GM19397 (cell line): ENCODE measurements around the gene LHFPL3.
"Not testable (repeated sequence)": the region's sequence is repeated elsewhere in the genome, so short reads cannot be mapped to it uniquely, and the experiment has no call there.

Experiments used
- ATAC-seq: cut with Tn5 transposase; IDR thresholded peaks from one replicate; pipeline ENCODE4 v1.9.1; 2021; ENCODE audit warnings: mild to moderate bottlenecking, moderate library complexity; ENCODE audit not compliant: unreplicated experiment

Gene LHFPL3

GRCh38 chr7:104679085-104679484 is 350.7 kb downstream of the LHFPL3 start:
- no peak for ATAC-seq

- no peak for ATAC-seq
Measured at GRCh38 chr7:104686286-104686685, 357.9 kb downstream of the LHFPL3 start.

DNA sequence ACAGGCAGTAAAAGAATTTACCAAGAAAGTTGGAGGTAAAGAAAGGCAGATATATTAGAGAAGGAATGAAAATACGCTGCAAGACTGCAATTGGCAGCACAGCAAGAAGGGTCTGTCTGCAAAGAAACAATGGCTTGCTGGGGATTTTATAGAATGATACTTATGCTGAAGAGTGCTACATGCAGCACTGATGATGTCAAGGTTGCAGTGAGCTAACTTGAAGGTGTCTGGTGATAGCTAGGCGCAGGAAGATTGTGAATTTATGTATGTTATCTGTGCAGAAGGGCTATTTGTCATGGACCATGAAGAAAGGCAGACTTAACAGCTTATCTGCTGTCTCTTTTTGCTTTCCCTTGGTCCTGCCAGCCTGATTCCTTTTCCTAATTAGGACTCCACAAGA is 366.3 kb downstream of the LHFPL3 start:
- ATAC-seq: no peak

DNA sequence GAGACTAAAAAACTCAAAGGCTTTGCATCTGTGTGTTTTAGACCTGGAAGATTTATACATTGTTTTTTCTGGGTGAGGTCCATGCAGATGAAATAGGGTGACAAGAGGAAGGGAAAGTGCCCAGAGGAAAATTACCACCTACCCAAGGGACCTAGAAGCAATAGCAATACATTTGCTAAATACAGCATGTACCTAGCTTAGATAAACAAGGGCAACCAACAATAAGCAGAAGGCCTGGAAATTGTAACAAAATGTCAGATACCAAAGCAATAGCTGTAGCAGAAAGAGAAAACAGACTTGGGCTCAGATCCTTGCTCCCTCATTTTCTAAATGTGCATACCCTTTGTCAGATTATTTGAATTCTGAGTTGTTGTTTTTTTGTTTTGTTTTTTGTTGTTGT is 367.2 kb downstream of the LHFPL3 start:
- ATAC-seq: no peak

GRCh38 chr7:104700336-104700735 is 371.9 kb downstream of the LHFPL3 start:
- no peak for ATAC-seq

DNA sequence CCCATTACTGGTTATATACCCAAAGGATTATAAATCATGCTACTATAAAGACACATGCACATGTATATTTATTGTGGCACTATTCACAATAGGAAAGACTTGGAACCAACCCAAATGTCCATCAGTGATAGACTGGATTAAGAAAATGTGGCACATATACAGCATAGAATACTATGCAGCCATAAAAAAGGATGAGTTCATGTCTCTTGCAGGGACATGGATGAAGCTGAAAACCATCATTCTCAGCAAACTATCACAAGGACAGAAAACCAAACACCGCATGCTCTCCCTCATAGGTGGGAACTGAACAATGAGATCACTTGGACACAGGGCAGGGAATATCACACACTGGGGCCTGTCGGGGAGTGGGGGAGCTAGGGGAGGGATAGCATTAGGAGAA is 392.6 kb downstream of the LHFPL3 start:
- not testable (repeated sequence) for ATAC-seq

DNA sequence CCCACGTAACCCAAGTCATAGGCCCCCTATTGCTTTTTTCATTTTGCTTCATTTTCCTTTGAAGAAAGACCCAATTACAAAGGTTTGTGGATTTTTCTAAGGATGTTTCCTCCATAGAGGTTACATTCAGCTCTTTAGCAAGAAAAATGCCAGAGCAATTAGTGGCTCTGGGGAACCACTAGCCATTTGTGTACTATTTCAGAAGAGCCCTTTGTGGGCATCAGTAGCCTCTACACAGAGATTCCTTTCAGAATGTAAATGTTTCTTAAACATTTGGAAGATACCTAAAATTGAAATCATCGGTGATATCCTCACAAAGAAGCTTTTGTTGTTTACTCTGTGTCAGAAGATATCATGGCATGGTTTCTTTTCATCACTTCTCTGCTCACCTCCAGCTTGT is 394.6 kb downstream of the LHFPL3 start:
- no peak for ATAC-seq

DNA sequence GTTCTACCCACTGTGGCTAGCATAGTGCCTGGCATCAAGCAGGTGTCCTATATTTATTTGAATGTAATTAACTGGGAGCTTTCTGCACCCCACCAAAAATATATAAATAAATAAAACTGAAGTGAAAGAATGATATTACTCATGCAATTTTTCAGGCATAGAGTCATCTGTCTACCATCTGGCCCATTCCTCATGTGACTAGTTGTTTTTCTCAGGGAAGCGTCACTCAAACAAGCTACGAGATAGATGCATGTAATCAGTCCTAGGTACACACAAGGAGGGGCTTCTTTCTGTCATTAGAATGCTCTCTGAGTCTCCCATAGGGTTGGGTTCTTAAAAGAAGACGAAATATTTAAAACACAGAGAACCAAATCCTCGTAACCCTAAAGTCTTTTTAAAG is 430.1 kb downstream of the LHFPL3 start:
- ATAC-seq: no peak

- ATAC-seq: no peak
Measured at GRCh38 chr7:104761892-104762291, 433.5 kb downstream of the LHFPL3 start.

DNA sequence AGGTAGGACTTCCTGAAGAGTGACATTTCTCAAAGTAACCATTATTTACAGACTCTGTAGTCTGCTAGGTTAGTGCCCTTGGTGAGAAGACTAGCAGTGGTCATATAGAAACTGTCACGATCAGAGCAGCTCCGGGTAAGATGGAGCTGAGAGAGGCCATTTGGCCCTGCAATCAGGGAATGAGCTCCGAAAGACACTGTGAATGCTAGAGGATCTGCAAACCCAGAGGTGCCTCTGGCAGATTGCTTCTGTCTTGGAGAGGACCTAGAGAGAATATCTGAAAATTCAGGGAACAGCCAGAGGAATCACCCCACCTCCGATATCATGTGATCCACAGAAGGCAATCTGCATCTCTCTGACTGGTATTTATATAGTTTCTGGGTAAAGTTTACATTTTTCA is 438.7 kb downstream of the LHFPL3 start:
- no peak for ATAC-seq

DNA sequence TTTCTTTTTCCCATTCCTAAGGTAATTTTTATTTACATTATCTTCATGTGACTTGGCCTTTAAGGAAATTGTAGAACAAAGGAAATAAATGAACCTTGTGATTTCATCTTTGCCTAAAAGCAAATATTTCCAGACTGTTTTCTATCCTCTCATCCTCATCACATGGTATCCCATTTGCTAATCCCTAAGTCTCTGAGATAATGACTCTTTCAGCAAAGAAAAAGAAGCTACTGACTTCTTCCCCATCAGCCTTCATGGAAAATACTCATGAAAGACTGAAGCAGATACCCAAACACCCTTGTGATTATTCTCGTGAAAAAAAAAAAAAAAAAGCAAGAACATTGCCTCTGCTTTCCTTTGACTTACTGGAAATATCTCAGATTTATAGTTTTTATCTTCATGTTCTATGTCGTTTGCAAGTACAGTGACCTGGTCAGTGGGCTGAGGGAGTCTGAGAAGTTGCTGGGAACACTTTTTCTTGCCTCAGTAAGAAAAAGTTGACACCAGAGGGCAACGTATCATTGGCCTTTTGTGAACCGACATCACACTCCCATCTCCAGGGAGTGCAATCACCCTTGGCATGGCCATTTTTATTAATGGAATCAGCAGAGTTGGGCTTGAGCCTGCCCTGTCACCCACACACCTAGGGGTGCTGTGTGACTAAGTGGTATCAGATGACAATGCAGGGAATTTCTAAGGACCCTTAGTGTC is 439.6 kb downstream of the LHFPL3 start:
- ATAC-seq: no peak

- ATAC-seq: no peak
Measured at GRCh38 chr7:104772405-104773345, 444.3 kb downstream of the LHFPL3 start.

GRCh38 chr7:104773796-104774195 is 445.4 kb downstream of the LHFPL3 start:
- ATAC-seq: no peak

DNA sequence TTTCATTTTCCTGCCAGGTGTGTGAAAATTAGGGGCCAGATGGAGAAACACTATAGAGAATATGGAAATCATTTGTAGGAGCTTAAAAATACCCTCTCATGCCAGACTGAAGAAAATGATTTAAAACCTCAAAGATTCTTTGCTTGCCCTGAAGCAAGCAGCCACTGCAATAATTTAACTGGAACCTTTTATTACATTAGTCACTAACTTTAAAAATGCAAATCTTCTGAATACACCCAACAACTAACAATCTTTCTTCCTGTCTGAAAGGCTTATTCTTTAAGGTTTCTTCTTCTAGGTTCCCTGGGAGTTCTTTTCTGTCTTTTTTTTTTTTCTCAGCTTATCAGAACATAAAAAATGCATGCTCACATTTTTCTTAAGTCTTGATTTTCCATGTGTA is 447.1 kb downstream of the LHFPL3 start:
- no peak for ATAC-seq

- ATAC-seq: no peak
Measured at GRCh38 chr7:104777301-104777800, 448.9 kb downstream of the LHFPL3 start.

GRCh38 chr7:104779888-104780287 is 451.5 kb downstream of the LHFPL3 start:
- no peak for ATAC-seq

DNA sequence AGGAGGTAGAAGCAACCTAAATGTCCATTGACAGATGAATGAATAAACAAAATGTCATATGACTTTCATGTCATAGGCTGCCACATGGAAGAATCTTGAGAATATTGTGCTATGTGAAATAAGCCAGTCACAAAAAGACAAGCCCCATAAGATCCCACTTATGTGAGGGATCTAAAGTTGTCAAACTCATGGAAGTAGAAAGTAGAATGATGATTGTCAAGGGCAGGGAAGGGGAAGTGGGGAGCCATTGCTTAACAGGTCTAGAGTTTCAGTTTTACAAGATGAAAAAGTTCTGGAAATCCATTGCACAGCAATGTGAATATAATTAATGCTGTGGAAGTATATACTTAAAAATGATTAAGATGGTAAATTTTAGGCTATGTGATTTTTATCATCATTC is 456.3 kb downstream of the LHFPL3 start:
- ATAC-seq: no peak

DNA sequence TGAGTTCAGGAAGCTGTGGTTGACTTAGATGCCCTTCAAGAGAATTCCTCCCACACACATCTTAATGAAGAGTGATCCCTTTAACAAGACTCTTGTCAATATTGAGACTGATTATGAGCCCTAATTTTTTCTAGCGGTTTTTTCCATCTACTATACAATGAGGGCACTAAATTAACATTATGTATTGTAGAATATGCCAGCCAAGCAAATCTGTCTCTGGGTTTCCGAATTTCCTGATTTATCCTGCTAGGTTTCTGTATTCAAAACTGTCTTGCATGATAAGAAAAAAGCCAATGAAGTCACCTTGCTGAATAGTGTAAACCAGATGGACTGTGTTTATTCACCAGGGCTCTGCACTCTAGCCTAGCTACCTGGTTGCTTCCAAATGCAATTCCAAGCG is 461.4 kb downstream of the LHFPL3 start:
- no peak for ATAC-seq

- no peak for ATAC-seq
Measured at GRCh38 chr7:104790440-104790839, 462.0 kb downstream of the LHFPL3 start.

- no peak for ATAC-seq
Measured at GRCh38 chr7:104791080-104791479, 462.7 kb downstream of the LHFPL3 start.

DNA sequence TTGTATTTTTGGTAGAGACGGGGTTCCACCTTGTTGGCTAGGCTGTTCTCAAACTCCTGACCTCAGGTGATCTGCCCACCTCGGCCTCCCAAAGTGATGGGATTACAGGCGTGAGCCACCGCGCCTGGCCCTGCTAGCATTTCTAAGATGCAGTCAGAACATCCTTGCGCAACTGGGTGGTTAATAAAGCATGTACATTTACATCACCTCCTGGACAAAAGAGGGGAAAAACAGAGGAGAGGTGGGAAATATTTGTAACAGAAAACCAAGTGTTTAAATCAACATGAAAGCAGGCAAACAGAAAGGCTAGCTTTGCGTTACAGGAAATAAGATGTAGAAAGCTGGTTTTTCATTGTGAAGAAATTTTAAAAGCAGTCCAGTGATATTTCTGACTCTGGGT is 464.7 kb downstream of the LHFPL3 start:
- ATAC-seq: no peak

DNA sequence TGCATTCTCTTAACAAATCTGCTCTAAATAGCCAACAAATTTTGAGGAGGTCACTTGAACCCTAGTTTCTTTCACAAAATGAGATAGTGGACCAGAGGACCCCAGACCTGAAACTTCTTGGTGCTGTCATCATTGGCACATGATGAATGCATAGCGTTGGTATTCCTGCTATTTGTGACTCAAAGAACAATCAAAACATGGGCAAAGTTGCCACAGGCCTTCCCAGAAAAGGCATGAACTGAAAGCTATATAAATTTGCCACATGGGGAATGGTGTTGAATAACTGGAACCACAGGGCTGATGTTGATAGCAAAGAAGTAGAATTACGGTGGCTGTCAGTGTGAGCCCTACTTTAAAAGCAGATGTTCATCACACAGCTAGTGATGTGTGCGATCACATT is 465.8 kb downstream of the LHFPL3 start:
- ATAC-seq: no peak
